ENCODE measurements around the gene UBAP1. TPM values are rescaled to one million over a fixed set of nuclear protein-coding genes. Genes with fewer than 3 reads are reported as not detected.

The UBAP1 gene
- total and polyA plus RNA-seq, 9 of the 15 experiments (the other 6 are each of a cell fraction or from before 2014, with no cell fraction given): 1.3 to 33.4 (median 16.5) TPM

DNA sequence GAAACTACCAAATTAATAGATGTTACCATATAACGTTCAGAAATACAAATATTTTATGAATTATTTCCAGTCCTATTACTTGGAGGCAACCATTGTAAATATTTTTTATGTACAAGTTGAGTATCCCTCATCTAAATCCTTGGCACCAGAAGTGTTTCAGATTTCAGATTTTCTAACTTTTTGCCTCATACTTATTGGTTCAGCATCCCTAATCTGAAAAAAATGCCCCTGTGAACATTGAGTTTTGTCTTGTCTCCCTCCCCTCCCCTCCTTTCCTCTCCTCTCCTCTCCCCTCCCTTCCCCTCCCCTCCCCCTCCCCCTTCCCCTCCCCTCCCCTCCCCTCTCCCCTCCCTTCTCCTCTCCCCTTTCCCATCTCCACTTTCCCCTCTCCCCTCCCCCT lies 40.6 kb downstream of the UBAP1 start:
- no peak for FAIRE-seq
- H3K79me2 ChIP-seq (ENCODE audit: control insufficient read depth, insufficient read depth, low read length): no peaks in the 10 kb centered on the region; the same call in 1 of the 3 replicates
- H2AFZ ChIP-seq (ENCODE audit: low read depth, low read length): no peak overlapping the region
- no peaks in the 10 kb centered on the region for H3K9me1 ChIP-seq (ENCODE audit: control insufficient read depth, insufficient read depth, low read length)
- H3K27me3 ChIP-seq (ENCODE audit: control insufficient read depth in 2 of 2, insufficient read depth in 2 of 2, low read length in 2 of 2): no peaks in the 10 kb centered on the region
- no TSS peak for BruUV-seq (replicated peaks)
- H3K4me1 ChIP-seq (replicated peaks in 1 of 2; ENCODE audit: control insufficient read depth in 2 of 2, insufficient read depth in 2 of 2, low read length in 2 of 2): no peaks in the 10 kb centered on the region; a peak in 1 of 5 replicates
- ChIA-PET POLR2A (no interaction called here), CTCF (ENCODE audit: low intra/inter-chr PET ratio) (no interaction called here)
- ATAC-seq: no peak
- intact Hi-C loops (cut with micrococcal nuclease) (no loop called here), in situ Hi-C loops (cut with MboI) (no loop called here)
- no peaks in the 10 kb centered on the region for H3K9me3 ChIP-seq (replicated peaks; ENCODE audit: control insufficient read depth, insufficient read depth, low read depth, low read length)
- 47% methylated on average over 1 of the region's 1 CpG for WGBS (ENCODE audit: insufficient coverage, low coverage, missing lambda C conversion rate)
- no peak for TF ChIP-seq CHD7 (IDR thresholded peaks at IDR 0.05; ENCODE audit: low read depth, low read length)
- TF ChIP-seq BCOR (IDR thresholded peaks at IDR 0.05): no peak
- TF ChIP-seq BRCA1 (IDR thresholded peaks at IDR 0.05): no peak
- TF ChIP-seq BRCA1 (CRISPR knock-in tag; IDR thresholded peaks at IDR 0.05): no peak
- peak; percentile 30 for TF ChIP-seq PCBP1 (IDR thresholded peaks at IDR 0.05; ENCODE audit: low read depth, low read length, poor library complexity, severe bottlenecking)
- H3K36me3 ChIP-seq (ENCODE audit: control insufficient read depth, insufficient read depth, low read length): 0 out of 3 replicates have a peak, but pooled peaks cover 3% of the 10 kb centered on the region
- no peak overlapping the region for H3K27ac ChIP-seq (ENCODE audit: extremely low read depth, low read depth, low read length)
- H3K4me3 ChIP-seq: no peak overlapping the region
- no peak for DNase-seq (ENCODE audit: extremely low read depth in 1 of 4, low spot score in 3 of 4)
- H4K20me1 ChIP-seq (replicated peaks; ENCODE audit: control insufficient read depth, insufficient read depth, low read length): no peaks in the 10 kb centered on the region
- no peak overlapping the region for H3K4me2 ChIP-seq (ENCODE audit: insufficient read depth, low read length)
- H3K9ac ChIP-seq (ENCODE audit: insufficient read depth in 1 of 2, low read depth in 2 of 2, low read length in 2 of 2): no peak overlapping the region
